HCT116 (cell line): ENCODE measurements around the gene BMP15. TPM values are rescaled to one million over a fixed set of nuclear protein-coding genes. Genes with fewer than 3 reads are reported as not detected.
A peak's percentile ranks its signal among the peaks of the same experiment; 100 is the strongest.

Experiments
- ATAC-seq: fragments of 200-7000 bp; cut with Tn5 transposase; 2 replicates; pipeline ENCODE4 v1.9.1; 2020; ENCODE audit warnings: mild to moderate bottlenecking, moderate library complexity
- BruUV-seq: library from RNA; stranded (reverse); fragments of 400-500 nt; replicated peaks from 2 replicates; lab custom pipeline; 2021; lab: Mats Ljungman, UMichigan
- CTCF ChIA-PET: fragments of 300-600 bp; sonication (Branson Sonifier 250); formaldehyde crosslinking; loops from one replicate; lab custom pipeline; 2021; ENCODE audit warnings: antibody characterized with exemption; lab: Charles Lee
- POLR2A ChIA-PET: fragments of 300-600, 350-600 bp; sonication (Branson Sonifier 250); formaldehyde crosslinking; loops from one replicate; lab custom pipeline; 2021; ENCODE audit warnings: antibody characterized with exemption; lab: Charles Lee
- RAD21 ChIA-PET, 2 experiments: fragments of 300-600 bp; sonication (Branson Sonifier 250); formaldehyde crosslinking; loops; one replicate each; lab custom pipeline; 2023; ENCODE audit warnings: low total read pairs in 2 of 2; ENCODE audit not compliant: uncharacterized antibody in 2 of 2, unreplicated experiment in 2 of 2, low non-redundant PET in 1 of 2; lab: Charles Lee
- DNase-seq: peaks from one replicate; pipeline ENCODE4 v3.0.0-alpha.2; 2010; ENCODE audit warnings: low read depth, low spot score
- H2AFZ ChIP-seq: fragments of 200-600 bp; shearing (Covaris generic), sonication (generic); 2 replicates; pipeline ENCODE4 v1.6.1; 2017; ENCODE audit warnings: low read depth, mixed run types, mixed read lengths, antibody characterized with exemption, low read length; ENCODE audit not compliant: poor library complexity, severe bottlenecking
- H3K27ac ChIP-seq: 2 replicates; pipeline ENCODE4 v1.5.1; 2012; ENCODE audit warnings: low read depth, low read length
- H3K27me3 ChIP-seq: fragments of 200-600 bp; sonication (generic); 2 replicates; pipeline ENCODE4 v1.6.1; 2016; ENCODE audit warnings: mixed run types, low read length, mixed read lengths; ENCODE audit not compliant: insufficient read depth
- H3K36me3 ChIP-seq, 2 experiments: fragments of 200-500 bp in 1 of 2; fragments of 200-600 bp in 1 of 2; sonication (Bioruptor generic) in 1 of 2; sonication (generic) in 1 of 2; 2 replicates each; pipeline versions ENCODE4 v1.5.1 to v1.6.1; 2014 to 2016; ENCODE audit warnings: low read length in 2 of 2, inconsistent platforms in 1 of 2, mixed read lengths in 1 of 2, mixed run types in 1 of 2; ENCODE audit not compliant: insufficient read depth in 2 of 2, control insufficient read depth in 1 of 2
- H3K4me1 ChIP-seq, 2 experiments: fragments of 200-600 bp in 1 of 2; sonication (generic) in 1 of 2; 2 replicates each; pipeline versions ENCODE4 v1.5.1 to v1.6.1; 2012 to 2017; ENCODE audit warnings: low read length in 2 of 2, inconsistent platforms in 1 of 2, mild to moderate bottlenecking in 1 of 2, mixed read lengths in 1 of 2, mixed run types in 1 of 2, moderate library complexity in 1 of 2; ENCODE audit not compliant: insufficient read depth in 2 of 2, control insufficient read depth in 1 of 2
- H3K4me2 ChIP-seq: fragments of 200-600 bp; sonication (generic); 2 replicates; pipeline ENCODE4 v1.6.1; 2017; ENCODE audit warnings: mixed run types, low read length, mixed read lengths
- H3K4me3 ChIP-seq, 2 experiments: fragments of 200-600 bp in 1 of 2; sonication (generic) in 1 of 2; replicated peaks in 1 of 2; 2 replicates each; pipeline ENCODE4 v1.5.1; 2011 to 2016; ENCODE audit warnings: low read length in 2 of 2, control low read depth in 1 of 2, low read depth in 1 of 2, mild to moderate bottlenecking in 1 of 2, mixed read lengths in 1 of 2, mixed run types in 1 of 2
- H3K79me2 ChIP-seq: fragments of 200-600 bp; sonication (generic); 2 replicates; pipeline ENCODE4 v1.6.1; 2017; ENCODE audit warnings: mild to moderate bottlenecking, mixed run types, low read length, moderate library complexity, mixed read lengths; ENCODE audit not compliant: insufficient read depth
- H3K9ac ChIP-seq: fragments of 200-600 bp; sonication (generic); 2 replicates; pipeline ENCODE4 v1.6.1; 2016; ENCODE audit warnings: low read length, mixed read lengths
- H3K9me2 ChIP-seq: fragments of 200-600 bp; sonication (generic), shearing (Covaris generic); 2 replicates; pipeline ENCODE4 v1.6.1; 2017; ENCODE audit warnings: mixed run types, mild to moderate bottlenecking, moderate library complexity; ENCODE audit not compliant: insufficient read depth
- H3K9me3 ChIP-seq, 2 experiments: fragments of 200-500 bp in 1 of 2; fragments of 200-600 bp in 1 of 2; sonication (Bioruptor generic) in 1 of 2; sonication (generic) in 1 of 2; 2 replicates each; pipeline ENCODE4 v1.6.1; 2014 to 2017; ENCODE audit warnings: low read length in 2 of 2, mixed read lengths in 2 of 2, inconsistent platforms in 1 of 2, low read depth in 1 of 2, mild to moderate bottlenecking in 1 of 2, mixed run types in 1 of 2, moderate library complexity in 1 of 2; ENCODE audit not compliant: control insufficient read depth in 1 of 2, insufficient read depth in 1 of 2
- H4K20me1 ChIP-seq: fragments of 200-600 bp; sonication (generic), shearing (Covaris generic); 2 replicates; pipeline ENCODE4 v1.6.1; 2017; ENCODE audit warnings: mixed run types, mild to moderate bottlenecking, moderate library complexity; ENCODE audit not compliant: insufficient read depth
- ATF3 ChIP-seq: IDR thresholded peaks from 2 replicates; pipeline ENCODE4 v1.6.1; 2012
- CBX3 ChIP-seq: IDR thresholded peaks from 2 replicates; pipeline ENCODE4 v1.6.1; 2012; ENCODE audit warnings: low read depth
- CEBPB ChIP-seq: IDR thresholded peaks from 2 replicates; pipeline ENCODE4 v1.6.1; 2012; ENCODE audit warnings: low read depth
- EGR1 ChIP-seq: IDR thresholded peaks from 2 replicates; pipeline ENCODE4 v1.6.1; 2012; ENCODE audit warnings: low read depth
- EZH2 ChIP-seq: fragments of 200-600 bp; sonication (generic); IDR thresholded peaks from 2 replicates; pipeline ENCODE4 v1.6.1; 2017; ENCODE audit warnings: antibody characterized with exemption, mixed run types
- EZH2phosphoT487 ChIP-seq: fragments of 200-600 bp; IDR thresholded peaks from 2 replicates; pipeline ENCODE4 v1.6.1; 2018; ENCODE audit warnings: antibody characterized with exemption, borderline replicate concordance
- FOSL1 ChIP-seq: IDR thresholded peaks from 2 replicates; pipeline ENCODE4 v1.6.1; 2012; ENCODE audit warnings: low read depth
- JUND ChIP-seq: IDR thresholded peaks from 2 replicates; pipeline ENCODE4 v1.6.1; 2012
- POLR2A ChIP-seq: IDR thresholded peaks from 2 replicates; pipeline ENCODE4 v1.7.0; 2011; ENCODE audit warnings: borderline replicate concordance; ENCODE audit not compliant: insufficient read depth, insufficient read length; ENCODE audit errors: extremely low read depth
- POLR2AphosphoS5 ChIP-seq: IDR thresholded peaks from 2 replicates; pipeline ENCODE4 v1.6.1; 2011; ENCODE audit warnings: mild to moderate bottlenecking, low read depth, low read length, moderate library complexity
- RAD21 ChIP-seq: IDR thresholded peaks from 2 replicates; pipeline ENCODE4 v1.6.1; 2012; ENCODE audit warnings: low read depth, mild to moderate bottlenecking
- SIN3A ChIP-seq: IDR thresholded peaks from 2 replicates; pipeline ENCODE4 v1.6.1; 2012; ENCODE audit warnings: low read depth
- SP1 ChIP-seq: IDR thresholded peaks from 2 replicates; pipeline ENCODE4 v1.6.1; 2012; ENCODE audit warnings: low read depth
- SRF ChIP-seq: IDR thresholded peaks from 2 replicates; pipeline ENCODE4 v1.6.1; 2012; ENCODE audit warnings: low read depth
- YY1 ChIP-seq: IDR thresholded peaks from 2 replicates; pipeline ENCODE4 v1.6.1; 2011; ENCODE audit warnings: low read length, low read depth, moderate library complexity, mild to moderate bottlenecking; ENCODE audit not compliant: insufficient replicate concordance; ENCODE audit errors: extremely low read depth
- ZBTB33 ChIP-seq: IDR thresholded peaks from 2 replicates; pipeline ENCODE4 v1.6.1; 2011; ENCODE audit warnings: mild to moderate bottlenecking, low read length, moderate library complexity; ENCODE audit not compliant: insufficient replicate concordance; ENCODE audit errors: extremely low read depth
- ZFX ChIP-seq: fragments of 450-650 bp; IDR thresholded peaks from 2 replicates; pipeline ENCODE4 v1.6.1; 2017
- ZNF274 ChIP-seq: fragments of 200-500 bp; sonication (Bioruptor generic); IDR thresholded peaks from 2 replicates; pipeline ENCODE4 v1.6.1; 2014; ENCODE audit warnings: mild to moderate bottlenecking, low read depth, low read length, inconsistent platforms
- intact Hi-C: fragments of 100-400 bp; cut with micrococcal nuclease; formaldehyde crosslinking; loops from 2 replicates; pipeline ENCODE4 v1.10.0; 2022
- total RNA-seq: library from RNA; stranded (reverse); gene quantifications from one replicate; pipeline ENCODE4 v1.2.1, GENCODE V29; 2021; ENCODE audit not compliant: unreplicated experiment
- TF ChIP-seq, protein P1 (sequence below): IDR thresholded peaks from 2 replicates; pipeline ENCODE4 v1.6.1; 2012; ENCODE audit warnings: low read depth
- TF ChIP-seq, protein P2 (sequence below): IDR thresholded peaks from 2 replicates; pipeline ENCODE4 v1.6.1; 2012
- TF ChIP-seq, protein P3 (sequence below), 3 experiments: fragments of 200-600 bp in 1 of 3; sonication (generic) in 1 of 3; IDR thresholded peaks in 2 of 3; conservative IDR thresholded peaks in 1 of 3; 2 replicates each; pipeline ENCODE4 v1.5.1; 2012 to 2017; ENCODE audit warnings: low read depth in 2 of 3, low read length in 2 of 3, antibody characterized with exemption in 1 of 3, borderline replicate concordance in 1 of 3, control low read depth in 1 of 3, mild to moderate bottlenecking in 1 of 3, mixed read lengths in 1 of 3, mixed run types in 1 of 3, moderate library complexity in 1 of 3; ENCODE audit not compliant: insufficient read depth in 1 of 3

BMP15 gene
- total RNA-seq, 1 experiment from 2014 or later = not detected

DNA sequence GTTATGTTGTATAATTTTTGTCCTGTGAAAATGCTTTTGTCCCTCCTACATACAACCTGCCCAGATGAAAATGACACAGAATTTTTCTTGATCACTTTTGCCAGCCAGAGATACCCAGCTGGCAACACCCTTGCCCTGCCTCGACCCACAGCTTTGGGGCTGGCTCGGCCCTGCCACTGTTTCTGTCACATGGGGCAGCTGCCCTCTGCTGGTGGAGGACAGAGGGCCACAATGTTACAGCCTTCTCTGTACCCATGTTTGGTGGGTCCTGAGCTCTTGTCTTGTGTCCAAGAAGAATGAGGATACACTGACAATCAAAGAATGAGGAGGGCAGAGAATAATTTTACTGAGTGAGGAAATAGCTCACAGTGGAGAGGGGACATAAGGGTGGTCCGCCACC is 31.1 kb downstream of the BMP15 start:
- Histone ChIP-seq H3K4me2 (no peak overlapping the region), H3K79me2 (no peaks in the 10 kb centered on the region), H3K4me3 (no peak overlapping the region), H3K9me2 (no peaks in the 10 kb centered on the region), H3K9ac (no peak overlapping the region), H3K27me3 (no peaks in the 10 kb centered on the region), H3K9me3 (no peaks in the 10 kb centered on the region), H2AFZ (no peak overlapping the region), H3K4me1 (no peaks in the 10 kb centered on the region), H3K27ac (no peak overlapping the region), H4K20me1 (no peaks in the 10 kb centered on the region), H3K36me3 (no peaks in the 10 kb centered on the region)
- peak; percentile 65 for ATAC-seq
- intact Hi-C loops = no loop called here
- CTCF ChIA-PET = no interaction called here
- RAD21 ChIA-PET = no interaction called here
- no peak for DNase-seq
- POLR2A ChIA-PET = no interaction called here
- no peak for TF ChIP-seq YY1
- no peak for TF ChIP-seq FOSL1
- no peak for TF ChIP-seq CEBPB
- no peak for TF ChIP-seq SIN3A
- no peak for TF ChIP-seq EZH2phosphoT487
- TF ChIP-seq, protein P1, sequence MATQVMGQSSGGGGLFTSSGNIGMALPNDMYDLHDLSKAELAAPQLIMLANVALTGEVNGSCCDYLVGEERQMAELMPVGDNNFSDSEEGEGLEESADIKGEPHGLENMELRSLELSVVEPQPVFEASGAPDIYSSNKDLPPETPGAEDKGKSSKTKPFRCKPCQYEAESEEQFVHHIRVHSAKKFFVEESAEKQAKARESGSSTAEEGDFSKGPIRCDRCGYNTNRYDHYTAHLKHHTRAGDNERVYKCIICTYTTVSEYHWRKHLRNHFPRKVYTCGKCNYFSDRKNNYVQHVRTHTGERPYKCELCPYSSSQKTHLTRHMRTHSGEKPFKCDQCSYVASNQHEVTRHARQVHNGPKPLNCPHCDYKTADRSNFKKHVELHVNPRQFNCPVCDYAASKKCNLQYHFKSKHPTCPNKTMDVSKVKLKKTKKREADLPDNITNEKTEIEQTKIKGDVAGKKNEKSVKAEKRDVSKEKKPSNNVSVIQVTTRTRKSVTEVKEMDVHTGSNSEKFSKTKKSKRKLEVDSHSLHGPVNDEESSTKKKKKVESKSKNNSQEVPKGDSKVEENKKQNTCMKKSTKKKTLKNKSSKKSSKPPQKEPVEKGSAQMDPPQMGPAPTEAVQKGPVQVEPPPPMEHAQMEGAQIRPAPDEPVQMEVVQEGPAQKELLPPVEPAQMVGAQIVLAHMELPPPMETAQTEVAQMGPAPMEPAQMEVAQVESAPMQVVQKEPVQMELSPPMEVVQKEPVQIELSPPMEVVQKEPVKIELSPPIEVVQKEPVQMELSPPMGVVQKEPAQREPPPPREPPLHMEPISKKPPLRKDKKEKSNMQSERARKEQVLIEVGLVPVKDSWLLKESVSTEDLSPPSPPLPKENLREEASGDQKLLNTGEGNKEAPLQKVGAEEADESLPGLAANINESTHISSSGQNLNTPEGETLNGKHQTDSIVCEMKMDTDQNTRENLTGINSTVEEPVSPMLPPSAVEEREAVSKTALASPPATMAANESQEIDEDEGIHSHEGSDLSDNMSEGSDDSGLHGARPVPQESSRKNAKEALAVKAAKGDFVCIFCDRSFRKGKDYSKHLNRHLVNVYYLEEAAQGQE = no peak
- no peak for TF ChIP-seq POLR2A
- TF ChIP-seq ATF3 = no peak
- TF ChIP-seq, protein P2, sequence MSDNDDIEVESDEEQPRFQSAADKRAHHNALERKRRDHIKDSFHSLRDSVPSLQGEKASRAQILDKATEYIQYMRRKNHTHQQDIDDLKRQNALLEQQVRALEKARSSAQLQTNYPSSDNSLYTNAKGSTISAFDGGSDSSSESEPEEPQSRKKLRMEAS = 0 out of 2 replicates have a peak, but pooled peaks have one; percentile 17
- no peak for TF ChIP-seq EGR1
- no peak for TF ChIP-seq POLR2AphosphoS5
- TF ChIP-seq, protein P3, sequence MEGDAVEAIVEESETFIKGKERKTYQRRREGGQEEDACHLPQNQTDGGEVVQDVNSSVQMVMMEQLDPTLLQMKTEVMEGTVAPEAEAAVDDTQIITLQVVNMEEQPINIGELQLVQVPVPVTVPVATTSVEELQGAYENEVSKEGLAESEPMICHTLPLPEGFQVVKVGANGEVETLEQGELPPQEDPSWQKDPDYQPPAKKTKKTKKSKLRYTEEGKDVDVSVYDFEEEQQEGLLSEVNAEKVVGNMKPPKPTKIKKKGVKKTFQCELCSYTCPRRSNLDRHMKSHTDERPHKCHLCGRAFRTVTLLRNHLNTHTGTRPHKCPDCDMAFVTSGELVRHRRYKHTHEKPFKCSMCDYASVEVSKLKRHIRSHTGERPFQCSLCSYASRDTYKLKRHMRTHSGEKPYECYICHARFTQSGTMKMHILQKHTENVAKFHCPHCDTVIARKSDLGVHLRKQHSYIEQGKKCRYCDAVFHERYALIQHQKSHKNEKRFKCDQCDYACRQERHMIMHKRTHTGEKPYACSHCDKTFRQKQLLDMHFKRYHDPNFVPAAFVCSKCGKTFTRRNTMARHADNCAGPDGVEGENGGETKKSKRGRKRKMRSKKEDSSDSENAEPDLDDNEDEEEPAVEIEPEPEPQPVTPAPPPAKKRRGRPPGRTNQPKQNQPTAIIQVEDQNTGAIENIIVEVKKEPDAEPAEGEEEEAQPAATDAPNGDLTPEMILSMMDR (IDR thresholded peaks at IDR 0.05 in 2 of 3, conservative IDR thresholded peaks at IDR 0.05 in 1 of 3; ENCODE audit: borderline replicate concordance in 1 of 3, insufficient read depth in 1 of 3, low read depth in 2 of 3, low read length in 2 of 3) = peak; percentile 6 to 49 (median 46); a peak in 4 of 6 replicates
- no peak for TF ChIP-seq SP1
- TF ChIP-seq ZNF274 = no peak
- TF ChIP-seq CBX3 = no peak
- no peak for TF ChIP-seq SRF
- no peak for TF ChIP-seq EZH2
- no peak for TF ChIP-seq ZBTB33
- no peak for TF ChIP-seq JUND
- 0 out of 2 replicates have a peak, but pooled peaks have one; percentile 10 for TF ChIP-seq RAD21
- no peak for TF ChIP-seq ZFX
- BruUV-seq = no TSS peak
